GM19025 (cell line): Measurements from ENCODE around the gene RFC4.
A peak's percentile ranks its signal among the peaks of the same experiment; 100 is the strongest.
"Not testable (repeated sequence)": the region's sequence is repeated elsewhere in the genome, so short reads cannot be mapped to it uniquely, and the experiment has no call there.

Source experiments
- ATAC-seq: cut with Tn5 transposase; IDR thresholded peaks from one replicate; pipeline ENCODE4 v1.9.1; 2021; ENCODE audit warnings: mild to moderate bottlenecking, low read depth, moderate library complexity; ENCODE audit not compliant: unreplicated experiment

The RFC4 gene

GRCh38 chr3:186806089-186807055, at the start of gene RFC4:
Gene RFC4, minus strand, starts transcription at chr3:186806482. Its CDS starts 1,769 bp downstream, at chr3:186804713.
- peak; percentile 94 for ATAC-seq

GRCh38 chr3:186854954-186855353, 48.7 kb upstream of the RFC4 start:
- no peak for ATAC-seq

- no peak for ATAC-seq
Observed at GRCh38 chr3:186854146-186854545, 47.9 kb upstream of the RFC4 start.

- ATAC-seq, result no peak
Observed at GRCh38 chr3:186852994-186853393, 46.7 kb upstream of the RFC4 start.

- not testable (repeated sequence) for ATAC-seq
Observed at GRCh38 chr3:186851835-186852234, 45.6 kb upstream of the RFC4 start.

- no peak for ATAC-seq
Observed at GRCh38 chr3:186849374-186849975, 43.2 kb upstream of the RFC4 start.

GRCh38 chr3:186847437-186847836, 41.2 kb upstream of the RFC4 start:
- no peak for ATAC-seq

GRCh38 chr3:186845756-186846155, 39.5 kb upstream of the RFC4 start:
- no peak for ATAC-seq

- ATAC-seq, result no peak
Observed at GRCh38 chr3:186844908-186845307, 38.6 kb upstream of the RFC4 start.

GRCh38 chr3:186843039-186843432, 36.8 kb upstream of the RFC4 start:
- no peak for ATAC-seq

- no peak for ATAC-seq
Observed at GRCh38 chr3:186842426-186843038, 36.2 kb upstream of the RFC4 start, which contains the start of gene ADIPOQ. Gene ADIPOQ, plus strand, starts transcription at chr3:186842710. Its CDS starts 10,349 bp downstream, at chr3:186853059.

GRCh38 chr3:186841620-186842019, 35.3 kb upstream of the RFC4 start:
- ATAC-seq, result no peak

- no peak for ATAC-seq
Observed at GRCh38 chr3:186839874-186840641, 33.8 kb upstream of the RFC4 start.

- no peak for ATAC-seq
Observed at GRCh38 chr3:186832276-186832675, 26.0 kb upstream of the RFC4 start.

GRCh38 chr3:186831798-186832197, 25.5 kb upstream of the RFC4 start:
- ATAC-seq, result no peak

- ATAC-seq, result no peak
Observed at GRCh38 chr3:186828340-186828739, 22.1 kb upstream of the RFC4 start.

GRCh38 chr3:186826976-186827857, 20.9 kb upstream of the RFC4 start:
- ATAC-seq, result peak; percentile 83

GRCh38 chr3:186826410-186826975, 20.2 kb upstream of the RFC4 start:
- no peak for ATAC-seq

GRCh38 chr3:186825872-186826409, 19.7 kb upstream of the RFC4 start:
- no peak for ATAC-seq
